HG02973 (cell line): ENCODE data around the gene RPAP3.

ENCODE experiments used
- ATAC-seq: cut with Tn5 transposase; IDR thresholded peaks from one replicate; pipeline ENCODE4 v1.9.1; 2021; ENCODE audit warnings: moderate library complexity; ENCODE audit not compliant: unreplicated experiment

The RPAP3 gene

GRCh38 chr12:47743311-47743860, 37.6 kb upstream of the RPAP3 start:
- ATAC-seq: no peak

- ATAC-seq: no peak
These were observed 36.5 kb upstream of the RPAP3 start for GRCh38 chr12:47742253-47742825.

- no peak for ATAC-seq
These were observed 35.5 kb upstream of the RPAP3 start for GRCh38 chr12:47741340-47741703.

GRCh38 chr12:47740606-47741339, 34.9 kb upstream of the RPAP3 start:
- peak; percentile 46 for ATAC-seq

- ATAC-seq: peak; percentile 53
These were observed 34.1 kb upstream of the RPAP3 start for GRCh38 chr12:47739979-47740378.

GRCh38 chr12:47739297-47739696, 33.5 kb upstream of the RPAP3 start:
- no peak for ATAC-seq

GRCh38 chr12:47737936-47738594, 32.2 kb upstream of the RPAP3 start:
- no peak for ATAC-seq

GRCh38 chr12:47736877-47737676, 31.2 kb upstream of the RPAP3 start:
- ATAC-seq: no peak

- ATAC-seq: no peak
These were observed 30.4 kb upstream of the RPAP3 start for GRCh38 chr12:47736216-47736615.

GRCh38 chr12:47735649-47736048, 29.8 kb upstream of the RPAP3 start:
- no peak for ATAC-seq

- no peak for ATAC-seq
These were observed 29.1 kb upstream of the RPAP3 start for GRCh38 chr12:47734725-47735480.

- no peak for ATAC-seq
These were observed 27.3 kb upstream of the RPAP3 start for GRCh38 chr12:47733142-47733541.

- ATAC-seq: no peak
These were observed 26.7 kb upstream of the RPAP3 start for GRCh38 chr12:47732504-47732903.

GRCh38 chr12:47731723-47732122, 25.9 kb upstream of the RPAP3 start:
- ATAC-seq: no peak

GRCh38 chr12:47730341-47730744, 24.5 kb upstream of the RPAP3 start:
- no peak for ATAC-seq

GRCh38 chr12:47729233-47729632, 23.4 kb upstream of the RPAP3 start:
- ATAC-seq: no peak

- peak; percentile 92 for ATAC-seq
These were observed 20.1 kb upstream of the RPAP3 start for GRCh38 chr12:47725893-47726292.

GRCh38 chr12:47725091-47725772, 19.4 kb upstream of the RPAP3 start, which contains the start of gene ENDOU:
TSS of gene ENDOU (minus strand) at chr12:47725490. CDS start at chr12:47725413, 77 bp downstream.
- no peak for ATAC-seq

- no peak for ATAC-seq
These were observed 17.3 kb upstream of the RPAP3 start for GRCh38 chr12:47722941-47723631.
